ENCODE data around the gene RAB10.

- TF ChIP-seq CTCF (optimal IDR thresholded peaks at IDR 0.05 in 1 of 3, IDR thresholded peaks at IDR 0.05 in 1 of 3, conservative IDR thresholded peaks at IDR 0.05 in 1 of 3; ENCODE audit: extremely low read depth in 1 of 3, insufficient read depth in 2 of 3, low read length in 3 of 3) (no peak), EZH2 (IDR thresholded peaks at IDR 0.05; ENCODE audit: low read length) (no peak)
These were observed 69.9 kb downstream of the RAB10 start for GRCh38 chr2:26103752-26104151.

Measured in keratinocyte (primary cell).